Nephron (organoid): ENCODE measurements around the gene GRM7.

Experiments
- H3K27ac Mint-ChIP-seq, 3 experiments: 2 replicates each; pipeline ENCODE4 v1.8.0; 2020; ENCODE audit warnings: mixed read lengths in 3 of 3, mild to moderate bottlenecking in 2 of 3, moderate library complexity in 1 of 3
- H3K27me3 Mint-ChIP-seq: 2 replicates; pipeline ENCODE4 v1.8.0; 2021; ENCODE audit warnings: low read depth, mild to moderate bottlenecking, moderate library complexity, mixed read lengths
- H3K36me3 Mint-ChIP-seq: 2 replicates; pipeline ENCODE4 v1.8.0; 2020; ENCODE audit warnings: low read depth, mixed read lengths
- H3K4me1 Mint-ChIP-seq: 2 replicates; pipeline ENCODE4 v1.8.0; 2020; ENCODE audit warnings: mixed read lengths
- H3K4me3 Mint-ChIP-seq, 3 experiments: 2 replicates each; pipeline ENCODE4 v1.8.0; 2020; ENCODE audit warnings: mild to moderate bottlenecking in 3 of 3, mixed read lengths in 3 of 3, moderate library complexity in 2 of 3
- H3K9me3 Mint-ChIP-seq: 2 replicates; pipeline ENCODE4 v1.8.0; 2020; ENCODE audit warnings: mixed read lengths
- CTCF ChIP-seq, 3 experiments: fragments of 200-600 bp; sonication (generic); IDR thresholded peaks; one replicate each; pipeline ENCODE4 v1.5.0; 2021; ENCODE audit warnings: antibody characterized with exemption in 3 of 3; ENCODE audit not compliant: unreplicated experiment in 3 of 3

GRM7 gene

GRCh38 chr3:6971933-6972332, 111.0 kb downstream of the GRM7 start:
- H3K4me1 Mint-ChIP-seq, result no peaks in the 10 kb centered on the region
- no peak for TF ChIP-seq CTCF (IDR thresholded peaks at IDR 0.05; ENCODE audit: unreplicated experiment in 3 of 3)
- no peaks in the 10 kb centered on the region for H3K36me3 Mint-ChIP-seq
- no peaks in the 10 kb centered on the region for H3K9me3 Mint-ChIP-seq
- H3K27me3 Mint-ChIP-seq, result no peaks in the 10 kb centered on the region
- H3K4me3 Mint-ChIP-seq, result no peak overlapping the region
- no peak overlapping the region for H3K27ac Mint-ChIP-seq

- Mint-ChIP-seq H3K27me3 (peaks cover 3% of the 10 kb centered on the region), H3K4me3 (no peak overlapping the region), H3K9me3 (no peaks in the 10 kb centered on the region), H3K36me3 (no peaks in the 10 kb centered on the region), H3K4me1 (peaks cover 26% of the 10 kb centered on the region), H3K27ac (no peak overlapping the region)
- no peak for TF ChIP-seq CTCF (IDR thresholded peaks at IDR 0.05; ENCODE audit: unreplicated experiment in 3 of 3)
Measured at GRCh38 chr3:6985848-6986247, 124.9 kb downstream of the GRM7 start.

GRCh38 chr3:6989608-6990291, 128.8 kb downstream of the GRM7 start:
- Mint-ChIP-seq H3K9me3 (peaks cover 8% of the 10 kb centered on the region), H3K27me3 (peaks cover 3% of the 10 kb centered on the region), H3K4me3 (no peak overlapping the region), H3K4me1 (peaks cover 21% of the 10 kb centered on the region), H3K27ac (no peak overlapping the region), H3K36me3 (no peaks in the 10 kb centered on the region)
- no peak for TF ChIP-seq CTCF (IDR thresholded peaks at IDR 0.05; ENCODE audit: unreplicated experiment in 3 of 3)

GRCh38 chr3:6994081-6994668, 133.3 kb downstream of the GRM7 start:
- Mint-ChIP-seq H3K4me1 (peaks cover 20% of the 10 kb centered on the region), H3K36me3 (no peaks in the 10 kb centered on the region), H3K9me3 (peaks cover 13% of the 10 kb centered on the region), H3K27me3 (peaks cover 2% of the 10 kb centered on the region), H3K27ac (no peak overlapping the region), H3K4me3 (no peak overlapping the region)
- TF ChIP-seq CTCF (IDR thresholded peaks at IDR 0.05; ENCODE audit: unreplicated experiment in 3 of 3), result peak; percentile 9 to 46 (median 24)

- H3K9me3 Mint-ChIP-seq, result peaks cover 11% of the 10 kb centered on the region
- H3K4me1 Mint-ChIP-seq, result no peaks in the 10 kb centered on the region
- H3K36me3 Mint-ChIP-seq, result no peaks in the 10 kb centered on the region
- H3K4me3 Mint-ChIP-seq, result no peak overlapping the region
- no peak for TF ChIP-seq CTCF (IDR thresholded peaks at IDR 0.05; ENCODE audit: unreplicated experiment in 3 of 3)
- no peak overlapping the region for H3K27ac Mint-ChIP-seq
- peaks cover 7% of the 10 kb centered on the region for H3K27me3 Mint-ChIP-seq
Measured at GRCh38 chr3:7000501-7000900, 139.6 kb downstream of the GRM7 start.

GRCh38 chr3:7001370-7001769, 140.5 kb downstream of the GRM7 start:
- Mint-ChIP-seq H3K27ac (no peak overlapping the region), H3K4me3 (no peak overlapping the region), H3K4me1 (no peaks in the 10 kb centered on the region), H3K36me3 (no peaks in the 10 kb centered on the region), H3K9me3 (peaks cover 11% of the 10 kb centered on the region), H3K27me3 (peaks cover 7% of the 10 kb centered on the region)
- no peak for TF ChIP-seq CTCF (IDR thresholded peaks at IDR 0.05; ENCODE audit: unreplicated experiment in 3 of 3)
